Large intestine (tissue), 3 donors: Measurements from ENCODE around the gene MS4A15. TPM values are rescaled to one million over a fixed set of nuclear protein-coding genes. Genes with fewer than 3 reads are reported as not detected.
A peak's percentile ranks its signal among the peaks of the same experiment; 100 is the strongest.

Experiments used
- DNase-seq, 2 donors: peaks; one replicate each; pipeline versions ENCODE4 v3.0.0 to v3.0.0-alpha.2; 2013
- H3K27ac ChIP-seq: one replicate; pipeline ENCODE4 v1.5.1; 2013; ENCODE audit warnings: low read length
- H3K27me3 ChIP-seq: 2 replicates; pipeline ENCODE4 v1.6.1; 2013; ENCODE audit warnings: low read length; ENCODE audit not compliant: control insufficient read depth, insufficient read depth
- H3K36me3 ChIP-seq: 2 replicates; pipeline ENCODE4 v1.6.1; 2013; ENCODE audit warnings: low read length; ENCODE audit not compliant: control insufficient read depth, insufficient read depth
- H3K4me1 ChIP-seq: one replicate; pipeline ENCODE4 v1.6.1; 2013; ENCODE audit warnings: low read length; ENCODE audit not compliant: control insufficient read depth, insufficient read depth
- H3K4me3 ChIP-seq: one replicate; pipeline ENCODE4 v1.5.1; 2013; ENCODE audit warnings: low read length
- H3K9me3 ChIP-seq: one replicate; pipeline ENCODE4 v1.6.1; 2013; ENCODE audit warnings: mild to moderate bottlenecking, low read depth, low read length, moderate library complexity; ENCODE audit not compliant: control insufficient read depth
- WGBS: methylation state at CpG from one replicate; pipeline ENCODE4 v1.1.5; 2013; ENCODE audit warnings: low lambda C conversion rate; ENCODE audit not compliant: insufficient coverage; 5-methylcytosine and 5-hydroxymethylcytosine counted together
- polyA plus RNA-seq: library from polyadenylated mRNA; unstranded; fragments of 120-200 nt; gene quantifications from one replicate; pipeline ENCODE4 v1.2.1, GENCODE V29; 2013

The MS4A15 gene
- polyA plus RNA-seq, 1 donor: 0.04 TPM

DNA sequence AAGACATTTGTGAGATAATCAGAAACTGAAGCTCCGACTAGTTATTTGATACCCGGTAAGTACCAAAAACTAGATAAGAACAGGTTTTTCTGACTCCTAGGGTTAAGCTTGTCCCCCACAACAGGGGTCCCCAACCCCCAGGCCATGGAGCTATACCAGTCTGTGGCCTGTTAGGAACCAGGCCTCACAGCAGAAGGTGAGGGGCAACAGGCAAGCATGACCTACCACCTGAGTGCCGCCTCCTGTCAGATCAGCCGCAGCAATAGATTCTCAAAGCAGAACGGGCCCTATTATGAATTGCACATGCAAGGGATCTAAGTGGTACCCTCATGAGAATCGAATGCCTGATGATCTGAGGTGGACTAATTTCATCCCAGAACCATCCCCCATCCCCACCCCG, 27.2 kb downstream of the MS4A15 start:
- no peak overlapping the region for H3K4me3 ChIP-seq
- H3K36me3 ChIP-seq: no peaks in the 10 kb centered on the region
- DNase-seq: no peak
- peaks cover 37% of the 10 kb centered on the region for H3K4me1 ChIP-seq
- H3K27ac ChIP-seq: no peak overlapping the region
- no peaks in the 10 kb centered on the region for H3K27me3 ChIP-seq
- WGBS: no CpG with 5 or more reads among the region's 7 CpGs
- H3K9me3 ChIP-seq: no peaks in the 10 kb centered on the region

DNA sequence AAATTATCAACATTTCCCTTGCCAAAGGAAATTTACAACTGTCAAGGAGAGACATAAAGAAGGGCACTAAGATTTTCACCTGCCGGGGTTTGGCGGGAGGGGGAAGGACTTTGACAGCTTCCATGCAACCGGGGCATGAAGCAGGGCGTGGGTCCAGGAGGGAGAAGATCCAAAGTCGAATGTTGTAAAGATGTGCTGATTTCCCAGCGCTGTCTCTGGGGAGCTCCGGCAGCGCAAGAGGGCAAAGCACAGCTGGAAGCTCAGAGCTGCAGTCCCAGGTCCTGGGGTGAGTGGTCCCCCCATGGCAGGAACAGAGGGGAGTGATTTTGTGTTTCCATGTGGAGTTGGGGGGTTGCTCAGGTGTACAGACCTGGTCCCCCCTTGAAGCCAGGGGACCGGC, 28.5 kb downstream of the MS4A15 start, which contains the start of gene MS4A10:
TSS of gene MS4A10 (plus strand) at position 198 of the 400 bp plus-strand sequence. CDS start 5,003 bp downstream, outside the sequence.
- H3K4me3 ChIP-seq: no peak within 1 kb of the TSS
- H3K4me1 ChIP-seq: peaks cover 37% of the 10 kb centered on the region
- no peaks in the 10 kb centered on the region for H3K36me3 ChIP-seq
- peak; percentile 92 to 96 for DNase-seq
- no peak within 1 kb of the TSS for H3K27ac ChIP-seq
- no CpG with 5 or more reads among the region's 9 CpGs for WGBS
- no peaks in the 10 kb centered on the region for H3K27me3 ChIP-seq
- no peaks in the 10 kb centered on the region for H3K9me3 ChIP-seq

GRCh38 chr11:60785806-60786361, 29.2 kb downstream of the MS4A15 start:
- H3K4me1 ChIP-seq: peaks cover 35% of the 10 kb centered on the region
- H3K36me3 ChIP-seq: no peaks in the 10 kb centered on the region
- no peak overlapping the region for H3K27ac ChIP-seq
- WGBS: no CpG with 5 or more reads among the region's 8 CpGs
- H3K27me3 ChIP-seq: no peaks in the 10 kb centered on the region
- H3K4me3 ChIP-seq: no peak overlapping the region
- no peaks in the 10 kb centered on the region for H3K9me3 ChIP-seq
- DNase-seq: peak in 1 of 2 donors; percentile 55

GRCh38 chr11:60786811-60787567, 30.3 kb downstream of the MS4A15 start:
- Histone ChIP-seq H3K9me3 (no peaks in the 10 kb centered on the region), H3K4me3 (no peak overlapping the region), H3K4me1 (peaks cover 31% of the 10 kb centered on the region), H3K27me3 (no peaks in the 10 kb centered on the region), H3K27ac (no peak overlapping the region), H3K36me3 (no peaks in the 10 kb centered on the region)
- 10% methylated on average over 2 of the region's 15 CpGs for WGBS
- DNase-seq: peak; percentile 80 to 86

GRCh38 chr11:60788401-60789125, 31.9 kb downstream of the MS4A15 start:
- Histone ChIP-seq H3K9me3 (no peaks in the 10 kb centered on the region), H3K4me3 (no peak overlapping the region), H3K27ac (no peak overlapping the region), H3K27me3 (no peaks in the 10 kb centered on the region), H3K4me1 (peaks cover 31% of the 10 kb centered on the region), H3K36me3 (no peaks in the 10 kb centered on the region)
- 100% methylated on average over 1 of the region's 7 CpGs for WGBS
- no peak for DNase-seq

DNA sequence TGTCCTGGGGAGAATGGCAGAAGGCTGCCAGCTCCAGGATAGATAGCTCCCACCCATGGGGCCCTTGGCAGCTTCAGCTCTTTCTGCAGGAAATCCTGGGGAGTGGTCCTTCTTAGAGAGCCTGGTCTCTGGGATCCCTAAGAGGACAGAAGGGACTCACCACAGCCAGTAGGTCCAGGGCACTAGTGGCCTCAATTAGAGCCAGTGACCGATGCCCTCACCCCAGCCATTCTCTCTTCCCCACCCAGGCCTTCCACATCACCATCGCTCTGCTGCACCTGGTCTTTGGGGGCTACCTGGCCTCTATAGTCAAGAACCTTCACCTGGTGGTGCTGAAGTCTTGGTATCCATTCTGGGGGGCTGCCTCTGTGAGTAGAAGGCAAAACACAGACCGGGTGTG, 34.1 kb downstream of the MS4A15 start:
- Histone ChIP-seq H3K36me3 (no peaks in the 10 kb centered on the region), H3K4me1 (peaks cover 19% of the 10 kb centered on the region), H3K4me3 (no peak overlapping the region), H3K27ac (no peak overlapping the region), H3K9me3 (no peaks in the 10 kb centered on the region), H3K27me3 (no peaks in the 10 kb centered on the region)
- DNase-seq: no peak
- no CpG with 5 or more reads among the region's 3 CpGs for WGBS

DNA sequence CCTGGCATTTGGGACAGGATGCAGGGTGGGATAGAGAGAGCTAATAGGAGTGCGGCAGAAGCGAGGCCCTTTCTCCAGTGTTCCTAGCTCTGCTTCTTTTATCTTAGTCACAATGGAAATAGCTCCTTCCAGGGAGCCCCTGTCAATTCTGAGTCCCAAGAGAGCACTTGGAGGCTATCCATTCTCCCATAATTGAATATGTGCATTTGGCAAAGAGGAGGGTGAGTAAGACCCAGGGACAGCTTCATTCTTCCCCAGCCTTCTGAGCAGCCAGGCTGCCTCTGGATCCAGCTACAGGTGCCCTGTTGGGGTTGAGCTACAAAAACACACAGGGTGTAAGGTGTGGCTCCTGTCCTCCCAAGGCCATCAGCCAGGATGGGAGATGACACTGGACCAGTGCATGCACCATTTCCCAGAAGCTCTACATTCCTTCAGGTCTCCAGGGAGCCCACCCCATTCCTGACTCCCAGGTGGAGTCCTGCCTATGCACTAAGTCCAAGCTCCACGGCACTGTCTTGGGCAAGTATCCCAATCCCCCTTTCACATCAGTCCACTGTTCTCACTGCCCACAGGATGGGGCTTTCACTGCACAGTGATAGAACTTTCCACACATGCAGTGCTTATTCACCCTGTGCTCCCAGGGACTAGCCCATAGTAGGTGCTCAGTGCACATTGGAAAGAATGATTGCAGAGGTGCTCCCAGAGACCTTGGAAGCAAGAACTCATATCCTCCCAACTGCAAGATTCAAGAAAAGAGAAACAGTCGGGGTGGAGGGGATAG, 34.7 kb downstream of the MS4A15 start:
- Histone ChIP-seq H3K36me3 (no peaks in the 10 kb centered on the region), H3K27me3 (no peaks in the 10 kb centered on the region), H3K4me1 (peaks cover 13% of the 10 kb centered on the region), H3K27ac (no peak overlapping the region), H3K9me3 (no peaks in the 10 kb centered on the region), H3K4me3 (no peak overlapping the region)
- no CpG with 5 or more reads among the region's 4 CpGs for WGBS
- no peak for DNase-seq

GRCh38 chr11:60792521-60792920, 35.9 kb downstream of the MS4A15 start:
- H3K36me3 ChIP-seq: no peaks in the 10 kb centered on the region
- H3K27ac ChIP-seq: no peak overlapping the region
- no peak overlapping the region for H3K4me3 ChIP-seq
- no CpG with 5 or more reads among the region's 3 CpGs for WGBS
- no peaks in the 10 kb centered on the region for H3K9me3 ChIP-seq
- DNase-seq: no peak
- no peaks in the 10 kb centered on the region for H3K27me3 ChIP-seq
- H3K4me1 ChIP-seq: peaks cover 1% of the 10 kb centered on the region

DNA sequence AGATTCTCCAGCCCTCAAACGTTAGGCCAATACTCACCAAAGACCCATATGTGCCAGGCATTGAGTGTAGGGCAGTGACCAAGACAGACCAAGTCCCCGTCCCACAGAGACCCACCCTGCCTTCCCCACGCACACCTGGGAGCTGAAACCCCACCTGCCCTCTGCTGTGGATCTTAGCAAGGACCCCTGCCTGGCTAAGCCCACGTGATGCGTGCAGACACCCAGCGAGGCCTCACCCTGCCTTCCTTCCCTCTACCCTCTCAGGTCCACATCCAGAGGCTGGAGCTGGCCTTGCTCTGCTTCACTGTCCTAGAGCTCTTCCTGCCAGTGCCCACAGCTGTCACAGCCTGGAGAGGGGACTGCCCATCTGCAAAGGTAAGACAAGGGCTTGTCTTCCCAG, 38.6 kb downstream of the MS4A15 start:
- no peak for DNase-seq
- Histone ChIP-seq H3K4me3 (no peak overlapping the region), H3K9me3 (no peaks in the 10 kb centered on the region), H3K27me3 (peaks cover 6% of the 10 kb centered on the region), H3K27ac (no peak overlapping the region), H3K36me3 (no peaks in the 10 kb centered on the region), H3K4me1 (no peaks in the 10 kb centered on the region)
- no CpG with 5 or more reads among the region's 6 CpGs for WGBS
